ENCODE data around the gene BCLAF3.

The BCLAF3 gene

GRCh38 chrX:19990556-19991349, at the start of gene BCLAF3:
Gene BCLAF3 (minus strand): TSS chrX:19991061. CDS start chrX:19970264, 20,797 bp downstream.
- DNase-seq (ENCODE audit: low read depth, low spot score), result no peak
- H3K4me3 ChIP-seq, result peak within 1 kb of the TSS; percentile 77
- H3K36me3 ChIP-seq (ENCODE audit: insufficient read depth, low read length), result no peaks in the 10 kb centered on the region
- no peaks in the 10 kb centered on the region for H3K9me3 ChIP-seq (ENCODE audit: low read depth, low read length)
- H3K9ac ChIP-seq (ENCODE audit: insufficient read length), result peak within 1 kb of the TSS; percentile 59
- TF ChIP-seq EZH2 (IDR thresholded peaks at IDR 0.05) (no peak), POLR2AphosphoS5 (IDR thresholded peaks at IDR 0.05; ENCODE audit: borderline replicate concordance, low read depth, low read length) (no peak; the same call in 1 of the 2 replicates), FOXP2 (optimal IDR thresholded peaks at IDR 0.05; ENCODE audit: control extremely low read depth, extremely low read length, insufficient read depth) (no peak)
- H3K27ac ChIP-seq, result no peak within 1 kb of the TSS

DNA sequence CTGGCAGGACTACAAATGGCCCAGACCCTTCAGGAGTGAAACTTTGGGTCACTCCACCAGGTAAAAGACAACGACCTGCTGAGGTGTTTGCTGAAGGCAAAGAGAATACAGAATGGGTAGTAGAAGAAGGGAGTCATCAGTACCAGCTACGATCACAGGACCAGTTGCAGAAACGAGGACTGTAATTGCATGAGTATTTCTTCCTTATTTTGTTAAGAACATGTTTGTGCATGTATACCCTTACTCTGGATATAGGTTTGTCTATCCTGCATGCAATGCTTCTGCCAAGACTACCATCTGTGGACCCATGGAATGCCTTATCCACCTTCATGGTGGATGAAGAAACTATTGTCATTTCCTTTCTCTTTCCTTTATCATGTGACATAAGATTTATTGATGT, 48.1 kb upstream of the BCLAF3 start:
- TF ChIP-seq EZH2 (IDR thresholded peaks at IDR 0.05), result no peak
- no peaks in the 10 kb centered on the region for H3K36me3 ChIP-seq (ENCODE audit: insufficient read depth, low read length)

DNA sequence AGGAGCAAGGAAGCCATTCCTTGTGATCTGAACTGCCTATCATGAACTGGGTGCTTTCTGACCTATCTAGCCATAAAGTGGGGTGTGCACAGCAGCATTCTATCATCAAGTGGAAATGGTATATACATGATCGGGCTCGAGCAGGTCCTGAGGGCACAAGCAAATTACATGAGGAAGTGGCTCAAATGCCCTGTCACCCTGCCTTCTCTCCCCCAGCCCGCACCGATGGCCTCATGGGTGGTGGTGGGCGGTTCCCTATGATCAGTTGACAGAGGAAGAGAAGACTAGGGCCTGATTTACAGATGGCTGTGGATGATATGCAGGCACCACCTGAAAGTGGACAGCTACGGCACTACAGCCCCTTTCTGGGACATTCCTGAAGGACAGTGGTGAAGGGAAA, 46.3 kb upstream of the BCLAF3 start:
- Histone ChIP-seq H3K9me3 (ENCODE audit: low read depth, low read length) (no peaks in the 10 kb centered on the region), H3K36me3 (ENCODE audit: insufficient read depth, low read length) (no peaks in the 10 kb centered on the region), H3K4me3 (no peak overlapping the region), H3K27ac (no peak overlapping the region), H3K9ac (ENCODE audit: insufficient read length) (no peak overlapping the region)
- DNase-seq (ENCODE audit: low read depth, low spot score), result no peak
- TF ChIP-seq FOXP2 (optimal IDR thresholded peaks at IDR 0.05; ENCODE audit: control extremely low read depth, extremely low read length, insufficient read depth) (no peak), EZH2 (IDR thresholded peaks at IDR 0.05) (no peak), POLR2AphosphoS5 (IDR thresholded peaks at IDR 0.05; ENCODE audit: borderline replicate concordance, low read depth, low read length) (no peak)

More for the DNA sequence above, 48.1 kb upstream of the BCLAF3 start:
- H3K9ac ChIP-seq (ENCODE audit: insufficient read length), result no peak overlapping the region
- no peak overlapping the region for H3K27ac ChIP-seq
- no peaks in the 10 kb centered on the region for H3K9me3 ChIP-seq (ENCODE audit: low read depth, low read length)
- no peak overlapping the region for H3K4me3 ChIP-seq
- no peak for DNase-seq (ENCODE audit: low read depth, low spot score)

DNA sequence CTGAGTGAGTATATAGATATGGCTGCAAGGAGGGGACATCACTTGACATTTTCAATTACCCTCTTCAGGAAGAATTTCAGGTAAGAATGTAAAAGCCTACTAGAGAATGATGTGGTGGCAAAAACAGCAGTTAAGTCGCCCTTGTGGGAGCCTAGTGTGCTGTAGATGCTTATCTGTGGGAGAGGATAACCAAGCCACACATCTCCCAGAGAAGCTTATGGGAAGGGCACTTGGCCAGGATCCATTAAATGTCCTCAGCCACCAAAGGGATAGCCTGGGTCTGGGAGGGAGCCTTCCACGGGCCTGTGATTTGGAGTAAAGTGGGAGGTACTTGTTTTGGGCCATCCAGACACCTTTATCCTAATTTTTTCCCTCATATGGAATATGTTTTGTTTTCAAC, 41.3 kb upstream of the BCLAF3 start:
- H3K36me3 ChIP-seq (ENCODE audit: insufficient read depth, low read length), result no peaks in the 10 kb centered on the region
- no peak for DNase-seq (ENCODE audit: low read depth, low spot score)
- no peak overlapping the region for H3K9ac ChIP-seq (ENCODE audit: insufficient read length)
- H3K4me3 ChIP-seq, result no peak overlapping the region
- no peak for TF ChIP-seq EZH2 (IDR thresholded peaks at IDR 0.05)
- TF ChIP-seq FOXP2 (optimal IDR thresholded peaks at IDR 0.05; ENCODE audit: control extremely low read depth, extremely low read length, insufficient read depth), result no peak
- TF ChIP-seq POLR2AphosphoS5 (IDR thresholded peaks at IDR 0.05; ENCODE audit: borderline replicate concordance, low read depth, low read length), result no peak
- no peaks in the 10 kb centered on the region for H3K9me3 ChIP-seq (ENCODE audit: low read depth, low read length)
- H3K27ac ChIP-seq, result no peak overlapping the region

- H3K27ac ChIP-seq, result 0 out of 2 replicates have a peak overlapping the region, but pooled peaks have one; percentile 13
These were observed 38.9 kb upstream of the BCLAF3 start for GRCh38 chrX:20029728-20030127.

GRCh38 chrX:20028588-20028987, 37.7 kb upstream of the BCLAF3 start:
- DNase-seq (ENCODE audit: low read depth, low spot score), result no peak
- Histone ChIP-seq H3K4me3 (no peak overlapping the region), H3K36me3 (ENCODE audit: insufficient read depth, low read length) (no peaks in the 10 kb centered on the region), H3K9ac (ENCODE audit: insufficient read length) (no peak overlapping the region), H3K27ac (no peak overlapping the region), H3K9me3 (ENCODE audit: low read depth, low read length) (no peaks in the 10 kb centered on the region)
- TF ChIP-seq FOXP2 (optimal IDR thresholded peaks at IDR 0.05; ENCODE audit: control extremely low read depth, extremely low read length, insufficient read depth) (no peak), POLR2AphosphoS5 (IDR thresholded peaks at IDR 0.05; ENCODE audit: borderline replicate concordance, low read depth, low read length) (no peak), EZH2 (IDR thresholded peaks at IDR 0.05) (no peak)

More at GRCh38 chrX:20029728-20030127, 38.9 kb upstream of the BCLAF3 start:
- peak; percentile 20 for DNase-seq (ENCODE audit: low read depth, low spot score)
- Histone ChIP-seq H3K36me3 (ENCODE audit: insufficient read depth, low read length) (no peaks in the 10 kb centered on the region), H3K9me3 (ENCODE audit: low read depth, low read length) (no peaks in the 10 kb centered on the region), H3K4me3 (peak overlapping the region; percentile 40; the same call in 1 of the 2 replicates), H3K9ac (ENCODE audit: insufficient read length) (no peak overlapping the region)
- no peak for TF ChIP-seq FOXP2 (optimal IDR thresholded peaks at IDR 0.05; ENCODE audit: control extremely low read depth, extremely low read length, insufficient read depth)
- no peak for TF ChIP-seq POLR2AphosphoS5 (IDR thresholded peaks at IDR 0.05; ENCODE audit: borderline replicate concordance, low read depth, low read length)
- no peak for TF ChIP-seq EZH2 (IDR thresholded peaks at IDR 0.05)

DNA sequence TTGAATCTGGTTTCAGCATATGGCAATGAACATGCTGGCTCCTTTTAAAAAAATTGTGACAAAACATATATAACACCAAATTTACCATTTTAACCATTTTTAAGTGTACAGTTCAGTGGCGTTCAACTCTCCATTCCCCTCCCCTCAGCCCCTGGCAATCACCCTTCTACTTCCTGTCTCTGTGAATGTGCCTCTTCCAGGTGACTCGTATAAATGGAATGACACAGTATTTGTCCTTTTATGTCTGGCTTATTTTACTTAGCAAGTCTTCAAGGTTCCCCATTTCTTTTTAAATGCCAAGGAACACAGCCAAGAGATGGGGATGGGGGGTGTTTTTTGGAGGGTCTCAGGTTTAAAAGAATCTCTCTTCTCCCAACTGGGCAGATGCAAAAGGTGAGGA, 35.4 kb upstream of the BCLAF3 start:
- DNase-seq (ENCODE audit: low read depth, low spot score), result no peak
- H3K36me3 ChIP-seq (ENCODE audit: insufficient read depth, low read length), result no peaks in the 10 kb centered on the region
- H3K4me3 ChIP-seq, result no peak overlapping the region
- no peak overlapping the region for H3K9ac ChIP-seq (ENCODE audit: insufficient read length)
- no peak overlapping the region for H3K27ac ChIP-seq
- TF ChIP-seq EZH2 (IDR thresholded peaks at IDR 0.05) (no peak), FOXP2 (optimal IDR thresholded peaks at IDR 0.05; ENCODE audit: control extremely low read depth, extremely low read length, insufficient read depth) (no peak), POLR2AphosphoS5 (IDR thresholded peaks at IDR 0.05; ENCODE audit: borderline replicate concordance, low read depth, low read length) (no peak)
- no peaks in the 10 kb centered on the region for H3K9me3 ChIP-seq (ENCODE audit: low read depth, low read length)

DNA sequence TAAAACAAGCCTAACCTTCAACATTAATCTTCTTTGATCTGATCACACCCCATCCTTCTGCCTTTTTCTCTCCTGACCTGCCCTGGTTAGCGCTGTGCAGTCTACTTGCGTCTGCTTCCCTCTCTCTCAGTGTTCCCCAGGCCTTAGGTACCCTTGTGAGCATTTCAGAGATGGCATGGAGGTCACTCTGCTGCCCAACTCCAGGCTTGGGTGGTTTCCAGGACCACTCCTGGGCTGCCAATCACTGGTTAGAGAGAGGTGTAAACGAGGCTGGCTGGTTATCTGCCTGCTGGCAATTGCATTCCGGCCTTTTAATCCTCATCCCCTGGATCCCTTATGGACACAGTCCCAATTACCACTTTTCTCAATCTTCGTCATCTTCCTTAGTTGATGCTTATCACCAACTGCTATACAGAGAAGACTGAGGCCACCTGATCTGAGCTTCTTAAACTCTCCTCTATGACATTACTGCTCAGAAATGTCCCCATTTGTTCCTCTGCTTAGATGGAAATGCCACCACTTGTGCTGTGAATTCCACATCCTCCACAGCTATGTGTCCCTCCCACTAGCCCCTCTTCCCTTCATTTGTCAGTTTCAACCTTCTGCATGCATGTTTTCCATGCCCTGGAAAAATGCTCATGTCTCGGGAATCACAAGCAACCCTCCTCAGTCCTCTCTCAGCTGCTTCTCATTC, 29.0 kb upstream of the BCLAF3 start:
- Histone ChIP-seq H3K27ac (no peak overlapping the region), H3K9ac (ENCODE audit: insufficient read length) (no peak overlapping the region), H3K9me3 (ENCODE audit: low read depth, low read length) (no peaks in the 10 kb centered on the region), H3K4me3 (no peak overlapping the region), H3K36me3 (ENCODE audit: insufficient read depth, low read length) (no peaks in the 10 kb centered on the region)
- DNase-seq (ENCODE audit: low read depth, low spot score), result no peak
- TF ChIP-seq FOXP2 (optimal IDR thresholded peaks at IDR 0.05; ENCODE audit: control extremely low read depth, extremely low read length, insufficient read depth), result no peak
- no peak for TF ChIP-seq EZH2 (IDR thresholded peaks at IDR 0.05)
- no peak for TF ChIP-seq POLR2AphosphoS5 (IDR thresholded peaks at IDR 0.05; ENCODE audit: borderline replicate concordance, low read depth, low read length)
